22Rv1 (cell line): ENCODE measurements around the gene ZBTB7C.

ENCODE experiments used
- CTCF ChIP-seq: fragments of 450-650 bp; IDR thresholded peaks from 2 replicates; pipeline ENCODE4 v1.5.1; 2017; ENCODE audit warnings: mild to moderate bottlenecking
- ZFX ChIP-seq: fragments of 450-650 bp; IDR thresholded peaks from 2 replicates; pipeline ENCODE4 v1.6.1; 2017; ENCODE audit warnings: antibody characterized with exemption, borderline replicate concordance

GRCh38 chr18:48206887-48207286 is 202.3 kb downstream of the ZBTB7C start:
- TF ChIP-seq CTCF (no peak), ZFX (no peak)
